ENCODE results near the gene NAA16.

- TF ChIP-seq EP300 (IDR thresholded peaks at IDR 0.05; ENCODE audit: borderline replicate concordance) = no peak
- TF ChIP-seq TCF12 (IDR thresholded peaks at IDR 0.05; ENCODE audit: low read depth) = no peak
- TF ChIP-seq CEBPB (IDR thresholded peaks at IDR 0.05) = no peak
- no peak for TF ChIP-seq CREB1 (IDR thresholded peaks at IDR 0.05; ENCODE audit: low read depth)
- no peak for TF ChIP-seq NFIC (IDR thresholded peaks at IDR 0.05)
- TF ChIP-seq USF1 (IDR thresholded peaks at IDR 0.05) = no peak
- TF ChIP-seq, protein P1, sequence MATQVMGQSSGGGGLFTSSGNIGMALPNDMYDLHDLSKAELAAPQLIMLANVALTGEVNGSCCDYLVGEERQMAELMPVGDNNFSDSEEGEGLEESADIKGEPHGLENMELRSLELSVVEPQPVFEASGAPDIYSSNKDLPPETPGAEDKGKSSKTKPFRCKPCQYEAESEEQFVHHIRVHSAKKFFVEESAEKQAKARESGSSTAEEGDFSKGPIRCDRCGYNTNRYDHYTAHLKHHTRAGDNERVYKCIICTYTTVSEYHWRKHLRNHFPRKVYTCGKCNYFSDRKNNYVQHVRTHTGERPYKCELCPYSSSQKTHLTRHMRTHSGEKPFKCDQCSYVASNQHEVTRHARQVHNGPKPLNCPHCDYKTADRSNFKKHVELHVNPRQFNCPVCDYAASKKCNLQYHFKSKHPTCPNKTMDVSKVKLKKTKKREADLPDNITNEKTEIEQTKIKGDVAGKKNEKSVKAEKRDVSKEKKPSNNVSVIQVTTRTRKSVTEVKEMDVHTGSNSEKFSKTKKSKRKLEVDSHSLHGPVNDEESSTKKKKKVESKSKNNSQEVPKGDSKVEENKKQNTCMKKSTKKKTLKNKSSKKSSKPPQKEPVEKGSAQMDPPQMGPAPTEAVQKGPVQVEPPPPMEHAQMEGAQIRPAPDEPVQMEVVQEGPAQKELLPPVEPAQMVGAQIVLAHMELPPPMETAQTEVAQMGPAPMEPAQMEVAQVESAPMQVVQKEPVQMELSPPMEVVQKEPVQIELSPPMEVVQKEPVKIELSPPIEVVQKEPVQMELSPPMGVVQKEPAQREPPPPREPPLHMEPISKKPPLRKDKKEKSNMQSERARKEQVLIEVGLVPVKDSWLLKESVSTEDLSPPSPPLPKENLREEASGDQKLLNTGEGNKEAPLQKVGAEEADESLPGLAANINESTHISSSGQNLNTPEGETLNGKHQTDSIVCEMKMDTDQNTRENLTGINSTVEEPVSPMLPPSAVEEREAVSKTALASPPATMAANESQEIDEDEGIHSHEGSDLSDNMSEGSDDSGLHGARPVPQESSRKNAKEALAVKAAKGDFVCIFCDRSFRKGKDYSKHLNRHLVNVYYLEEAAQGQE (IDR thresholded peaks at IDR 0.05; ENCODE audit: low read depth) = no peak
- no peak for TF ChIP-seq FOXM1 (IDR thresholded peaks at IDR 0.05; ENCODE audit: borderline replicate concordance, low read depth)
- no peak for TF ChIP-seq MAX (IDR thresholded peaks at IDR 0.05)
- TF ChIP-seq EGR1 (IDR thresholded peaks at IDR 0.05) = no peak
- TF ChIP-seq RAD21 (IDR thresholded peaks at IDR 0.05; ENCODE audit: low read depth) = no peak
- no peak for TF ChIP-seq ZBTB7A (IDR thresholded peaks at IDR 0.05; ENCODE audit: low read depth)
- no peak for TF ChIP-seq TEAD4 (IDR thresholded peaks at IDR 0.05)
These were observed 115.0 kb downstream of the NAA16 start for GRCh38 chr13:41426047-41426446.

Measured in Ishikawa (cell line).